NCI-H69 (cell line): ENCODE results near the gene EWSR1.

ENCODE experiments used
- DNase-seq: peaks from one replicate; lab custom pipeline; 2025; lab: John Stamatoyannopoulos, UW

Gene EWSR1

DNA sequence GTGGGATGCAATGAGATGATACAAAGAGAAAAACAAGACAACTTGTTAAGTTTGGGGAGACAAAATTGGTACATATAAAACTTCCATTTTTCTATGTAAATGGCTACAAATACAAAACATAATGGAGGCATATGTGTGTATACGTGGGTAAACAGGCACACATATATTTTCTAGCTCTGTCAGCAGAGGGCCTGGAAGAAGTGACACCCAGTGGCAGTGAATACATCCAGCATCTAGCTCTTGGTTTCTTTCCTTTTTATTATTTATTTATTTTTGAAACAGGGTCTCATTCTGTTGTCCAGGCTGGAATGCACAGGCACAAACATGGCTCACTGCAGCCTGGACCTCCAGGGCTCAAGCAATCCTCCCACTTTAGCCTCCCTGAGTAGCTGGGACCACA, 52.5 kb downstream of the EWSR1 start:
- DNase-seq, result peak; percentile 36

DNA sequence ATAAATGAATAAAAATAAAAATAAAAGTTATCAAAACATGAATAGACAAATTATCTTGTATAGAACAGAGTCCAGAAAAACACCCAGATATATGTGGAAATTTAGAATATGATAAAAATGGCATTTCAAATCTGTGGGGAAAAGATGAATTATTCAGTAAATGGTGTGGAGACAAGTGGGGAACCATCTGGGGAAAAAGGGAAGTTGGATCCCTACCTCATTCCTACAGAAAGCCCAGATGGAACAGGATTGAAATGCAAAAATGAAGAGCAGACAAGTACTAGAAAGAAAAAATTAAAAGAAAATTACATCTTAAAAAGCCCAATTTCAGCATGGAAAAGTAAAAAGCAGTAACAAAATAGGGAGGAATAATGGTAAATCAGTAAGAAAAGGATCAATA, 55.6 kb downstream of the EWSR1 start:
- no peak for DNase-seq

DNA sequence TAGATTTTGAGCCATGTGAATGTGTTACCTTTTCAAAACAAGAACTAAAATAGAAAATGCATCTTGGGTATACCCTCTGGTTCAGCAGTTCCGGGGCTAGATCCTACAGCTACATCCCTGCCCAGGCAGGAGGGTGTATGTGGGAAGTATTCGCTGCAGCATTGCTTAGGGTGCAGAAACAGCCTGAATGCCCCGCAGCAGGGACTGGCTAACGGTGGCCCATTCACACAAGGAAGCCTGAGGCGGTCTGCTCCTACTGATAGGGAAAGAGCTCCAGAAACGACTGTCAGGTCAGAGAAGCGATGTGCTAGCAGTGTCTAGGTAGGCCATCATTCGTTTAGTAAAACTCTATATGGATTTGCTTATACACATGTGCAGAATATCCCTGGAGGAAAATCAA, 57.3 kb downstream of the EWSR1 start:
- DNase-seq, result no peak

DNA sequence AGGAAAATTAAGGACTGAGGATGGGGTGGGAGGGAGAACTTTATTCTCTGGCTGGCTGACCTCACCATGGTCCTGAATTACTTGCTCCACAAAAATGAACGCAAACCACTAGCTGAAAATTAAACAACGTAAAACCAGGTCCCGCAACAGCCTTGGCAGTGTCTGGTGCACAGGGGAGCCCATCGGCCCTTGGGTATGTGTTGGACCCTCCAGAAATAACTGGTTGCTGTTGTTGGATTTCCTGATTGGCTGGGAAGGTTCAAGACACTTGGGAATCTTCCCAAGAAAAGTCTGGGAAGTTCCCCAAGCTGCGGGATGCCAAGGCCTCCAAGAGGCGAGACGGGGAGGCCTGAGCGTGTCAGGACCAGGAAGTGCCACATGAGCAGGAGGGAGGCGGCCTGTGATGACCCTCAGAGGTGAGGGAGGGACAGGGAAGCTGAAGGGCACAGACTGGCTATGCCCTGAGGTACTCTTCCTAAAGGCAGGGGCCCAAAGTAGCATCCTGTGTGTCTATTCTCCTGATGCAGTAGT, 57.8 kb downstream of the EWSR1 start:
- no peak for DNase-seq

DNA sequence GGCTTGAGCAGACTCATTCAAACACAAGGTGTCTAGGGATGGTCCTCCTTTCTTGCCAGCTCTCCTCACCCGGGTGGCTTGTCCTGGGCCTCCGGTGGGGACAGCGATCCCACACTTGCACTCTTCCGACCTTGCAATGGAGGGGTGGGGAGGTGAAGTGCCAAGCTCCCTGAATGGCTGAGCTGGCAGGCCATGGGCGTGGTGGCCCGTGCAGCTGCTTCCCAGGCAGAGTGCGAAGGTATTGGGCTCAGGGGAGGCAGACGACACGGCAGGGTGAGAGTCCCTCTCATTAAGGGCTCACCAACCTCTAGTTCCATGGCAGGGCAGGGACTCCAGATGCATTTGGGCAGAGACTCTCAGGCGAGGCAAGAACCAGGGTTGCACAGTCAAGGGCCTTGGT, 58.4 kb downstream of the EWSR1 start:
- DNase-seq, result no peak

DNA sequence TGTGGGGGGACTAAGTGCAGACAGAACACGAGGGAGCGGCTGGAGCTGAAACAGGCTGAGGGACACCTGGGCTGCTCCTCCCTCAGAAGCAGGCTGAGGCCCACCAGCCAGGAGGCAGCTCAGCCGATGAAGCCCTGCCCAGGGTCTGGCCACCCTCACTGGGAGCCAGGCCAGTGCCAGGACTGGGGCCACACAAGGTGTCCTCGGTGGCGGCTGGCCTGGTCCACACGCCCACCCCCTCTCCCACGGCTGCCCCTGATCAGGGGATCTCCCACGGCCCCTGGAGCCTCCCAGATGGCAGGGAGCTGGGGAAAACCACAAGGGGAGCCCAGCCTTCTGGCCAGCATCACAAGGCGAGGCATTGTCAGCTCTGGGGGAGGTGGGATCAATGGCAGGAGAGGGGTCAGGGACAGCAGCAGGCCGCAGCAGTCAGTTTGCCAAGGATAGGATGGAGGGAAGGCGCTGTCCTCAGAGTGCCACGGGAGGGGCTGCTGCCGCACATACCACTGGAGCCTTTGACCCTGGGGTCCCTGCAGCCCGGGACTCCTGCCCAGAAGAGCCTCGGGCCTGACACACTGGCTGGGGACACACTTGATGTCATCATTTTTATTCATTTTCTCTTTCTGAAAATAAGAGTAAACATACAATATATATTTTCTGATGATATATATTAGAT, 59.2 kb downstream of the EWSR1 start:
- DNase-seq, result no peak

DNA sequence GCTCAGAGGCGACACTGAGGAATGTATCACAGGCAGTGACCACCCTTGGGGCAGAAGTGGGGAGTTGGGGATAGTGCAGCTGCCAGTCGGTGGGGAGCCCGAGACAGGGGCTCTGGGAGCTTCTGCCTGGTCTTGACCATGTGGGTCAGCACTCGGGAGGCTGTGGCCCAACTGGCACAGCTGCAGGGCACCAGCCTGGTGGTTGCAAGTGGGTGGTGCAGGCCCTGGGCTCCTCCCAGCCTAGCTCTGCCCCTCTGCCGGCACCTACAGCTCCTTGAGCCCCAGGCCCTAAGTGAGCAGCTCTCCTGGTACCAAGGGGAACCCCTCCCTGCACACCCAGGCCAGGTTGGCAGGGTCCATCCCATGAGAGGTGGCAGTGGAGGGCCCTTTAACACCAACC, 60.0 kb downstream of the EWSR1 start:
- no peak for DNase-seq

DNA sequence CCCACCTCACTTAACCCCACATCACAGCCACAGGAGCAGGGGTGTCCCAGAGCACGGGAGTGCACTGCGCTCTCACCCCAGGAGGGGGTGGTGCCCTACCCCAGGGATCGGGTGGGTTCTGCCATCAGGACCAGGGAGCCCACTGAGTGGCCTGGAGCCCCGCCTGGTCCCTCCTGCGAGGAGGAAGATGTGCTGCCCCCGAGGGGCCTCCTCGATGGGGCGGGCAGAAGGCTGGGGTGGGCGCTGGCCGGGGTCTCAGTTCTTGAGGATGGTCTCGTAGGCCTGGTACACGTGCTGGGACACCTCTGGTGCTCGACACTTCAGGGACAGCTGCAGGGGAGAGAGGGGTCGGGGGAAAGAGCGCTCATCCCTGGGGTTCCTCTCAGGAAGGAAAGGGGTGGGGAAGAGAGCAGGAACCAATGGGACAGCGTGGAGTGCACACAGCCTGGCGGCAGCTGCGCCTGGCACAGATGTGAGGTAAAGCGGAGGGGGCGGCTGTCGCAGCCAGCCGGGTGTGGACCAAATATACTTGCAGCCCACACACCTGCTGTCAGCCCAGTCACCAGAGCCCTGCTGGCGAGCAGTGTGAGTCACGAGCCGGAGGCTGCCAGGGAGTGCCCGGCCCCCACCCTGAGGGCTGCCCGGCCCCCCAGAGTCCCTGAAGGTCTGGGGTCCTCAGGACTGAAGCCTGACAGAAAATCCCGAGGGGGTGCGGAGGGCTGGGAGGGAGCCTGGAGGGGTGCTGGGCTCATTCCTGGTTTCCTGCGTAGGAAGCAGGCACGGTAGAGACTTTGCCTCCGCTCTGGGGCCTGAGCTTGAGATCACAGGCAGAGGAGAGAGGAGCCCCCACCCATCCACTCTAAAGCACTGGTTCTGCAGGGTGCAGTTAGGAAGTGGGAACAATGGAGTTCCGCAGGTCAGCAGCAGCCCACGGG, 60.8 kb downstream of the EWSR1 start:
- DNase-seq, result no peak

DNA sequence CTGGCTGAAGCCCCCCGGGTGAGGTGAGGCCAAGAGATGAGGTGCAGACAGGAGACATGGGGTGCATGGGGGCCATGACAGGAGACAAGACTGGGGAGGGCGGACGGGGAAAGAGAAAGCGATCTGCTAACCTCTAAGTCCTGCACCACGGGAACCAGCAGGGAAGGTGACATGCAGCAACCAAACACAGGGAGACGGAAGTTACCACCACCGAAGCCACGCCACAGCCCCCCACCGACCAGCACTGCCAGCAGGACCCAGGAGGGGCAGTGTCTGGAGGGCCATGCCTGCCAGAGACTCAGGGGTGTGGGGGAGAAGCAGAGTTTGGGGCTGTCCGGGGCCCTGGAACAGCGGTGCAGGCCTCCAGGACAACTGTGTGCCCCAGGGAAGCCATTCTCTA, 61.5 kb downstream of the EWSR1 start:
- DNase-seq, result no peak

DNA sequence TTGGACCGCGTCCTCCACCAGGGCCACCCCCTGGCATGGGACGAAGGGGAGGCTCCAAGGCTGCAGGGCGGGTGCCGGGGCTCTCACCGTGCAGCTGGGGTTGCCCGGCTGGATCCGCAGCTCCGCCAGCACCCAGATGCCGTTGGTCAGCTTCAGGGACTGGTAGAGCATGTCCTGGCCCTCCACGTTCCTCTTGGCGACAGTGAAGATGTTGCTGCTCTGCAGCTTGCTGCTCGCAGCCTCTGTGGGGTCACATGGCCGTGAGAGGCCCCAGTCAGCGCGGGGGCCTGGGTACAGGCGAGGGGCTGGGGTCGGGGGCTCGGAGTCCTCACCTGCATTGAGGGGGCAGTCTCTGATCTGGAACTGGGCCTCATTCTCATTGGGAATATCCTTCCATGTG, 62.2 kb downstream of the EWSR1 start:
- DNase-seq, result no peak

DNA sequence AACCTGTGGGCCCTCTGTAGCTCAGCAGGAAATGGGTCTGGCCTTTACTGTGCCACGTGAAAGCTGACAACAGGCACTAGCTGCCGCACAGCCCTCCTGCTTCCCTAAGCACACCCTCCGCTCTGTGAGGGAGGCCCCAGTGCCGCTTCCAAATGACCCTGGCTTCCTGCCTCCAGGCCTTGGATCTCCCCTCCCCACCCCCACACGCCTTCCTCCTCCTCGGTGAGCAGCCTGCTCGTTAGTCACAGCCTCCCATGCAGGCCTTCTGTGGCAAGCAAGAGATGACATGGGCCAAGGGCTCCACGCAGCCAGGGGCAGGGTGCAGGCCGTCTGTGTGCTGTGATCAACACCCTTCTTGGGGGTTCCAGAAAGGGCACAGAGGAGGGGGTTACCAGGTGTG, 62.7 kb downstream of the EWSR1 start:
- peak; percentile 13 for DNase-seq

DNA sequence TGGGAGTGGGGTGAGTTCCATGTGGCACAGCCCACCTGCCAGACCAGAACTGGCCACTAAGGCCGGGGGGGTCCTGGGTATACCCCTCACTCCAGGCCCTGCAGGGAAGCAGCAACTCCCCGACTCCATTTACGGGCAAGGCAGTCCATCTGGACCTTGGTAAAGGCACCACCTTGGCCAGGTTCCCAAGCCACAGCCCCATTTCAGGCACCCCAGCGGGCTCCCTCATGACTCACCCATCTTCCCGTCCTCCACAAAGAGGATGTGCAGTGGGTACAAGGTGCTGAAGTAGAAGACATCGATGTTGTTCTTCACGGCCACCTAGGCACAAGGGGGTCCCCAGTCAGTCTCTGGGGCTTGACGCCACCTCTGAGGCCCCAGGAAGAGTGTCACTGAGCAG, 63.1 kb downstream of the EWSR1 start:
- DNase-seq, result no peak

DNA sequence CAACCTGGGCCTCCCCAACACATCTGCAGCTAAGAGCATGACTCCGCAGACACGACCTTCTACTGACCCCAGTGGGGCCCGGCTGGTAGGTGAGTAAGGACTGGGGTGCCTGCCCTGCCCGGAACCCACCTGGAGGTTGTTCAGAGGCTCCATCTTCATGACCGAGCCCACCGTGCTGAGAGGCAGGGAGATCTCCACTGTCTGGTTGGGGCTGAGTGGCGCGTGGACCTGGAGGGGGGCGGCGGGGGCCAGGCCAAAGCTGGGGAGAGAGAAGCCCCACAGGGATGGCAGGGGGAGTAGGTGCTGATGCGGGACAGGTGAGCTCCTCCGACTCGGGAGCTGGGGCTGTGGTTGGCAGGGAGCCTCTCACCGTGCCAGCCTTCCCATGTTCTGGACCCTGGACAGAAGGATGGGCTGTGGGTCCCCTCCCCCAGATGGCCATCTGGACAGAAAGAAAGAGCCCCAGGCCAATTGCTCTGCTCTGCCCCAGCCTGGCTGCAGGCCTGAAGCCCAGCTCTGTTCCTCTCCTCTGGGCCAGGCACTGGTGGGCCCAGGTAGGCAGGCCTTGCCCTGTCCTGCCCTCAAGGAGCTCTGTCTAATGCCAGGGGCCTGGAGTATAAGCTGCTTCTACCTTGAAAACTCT, 63.7 kb downstream of the EWSR1 start:
- no peak for DNase-seq

DNA sequence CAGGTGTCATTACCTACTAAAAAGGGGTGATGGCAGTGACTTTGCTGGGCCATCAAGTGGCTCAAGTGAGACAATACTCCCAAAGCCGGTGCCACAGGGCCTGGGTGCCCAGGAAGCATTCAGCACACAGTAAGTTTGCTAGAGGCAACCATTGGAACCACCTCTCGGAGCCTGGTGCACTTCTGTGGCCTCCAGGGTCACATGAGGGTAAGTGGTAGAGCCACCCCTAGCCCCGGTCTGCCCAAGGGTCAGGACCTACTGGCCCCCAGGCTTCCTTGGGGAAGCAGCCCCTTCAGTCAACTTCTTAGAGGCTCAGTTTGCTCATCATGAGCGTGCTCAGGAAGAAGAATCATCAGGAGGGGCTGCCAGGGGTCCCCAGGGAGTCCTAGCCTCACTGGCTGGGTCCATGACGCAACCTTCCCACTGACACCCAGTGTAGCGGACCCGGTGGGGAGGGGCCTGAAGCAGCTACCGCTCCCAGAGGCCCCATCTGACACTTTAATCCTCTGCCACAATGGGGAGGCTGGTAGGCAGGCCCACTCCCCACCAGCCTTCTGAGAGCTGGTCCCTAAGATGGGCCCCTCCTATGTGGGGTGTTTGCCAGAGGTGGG, 64.9 kb downstream of the EWSR1 start:
- no peak for DNase-seq

DNA sequence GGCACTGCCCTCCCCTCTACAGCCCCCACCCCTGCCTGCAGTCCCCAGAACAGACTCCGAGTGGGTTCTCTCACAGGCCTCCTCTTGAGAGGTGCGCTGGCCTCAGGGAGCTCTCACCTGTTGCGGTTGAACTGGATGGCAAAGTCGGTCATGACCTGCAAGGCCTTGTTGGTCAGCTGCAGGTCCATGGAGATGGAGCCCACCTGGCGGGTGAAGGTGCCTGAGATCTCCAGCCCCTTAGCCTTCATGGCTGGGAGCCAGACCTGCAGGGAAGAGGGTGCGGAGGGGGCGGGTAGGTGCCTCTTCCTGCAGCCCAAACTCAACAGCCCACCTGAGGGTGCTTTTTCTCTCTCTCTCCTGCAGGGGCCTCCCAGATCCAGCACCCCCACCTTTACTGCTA, 66.1 kb downstream of the EWSR1 start:
- DNase-seq, result no peak

DNA sequence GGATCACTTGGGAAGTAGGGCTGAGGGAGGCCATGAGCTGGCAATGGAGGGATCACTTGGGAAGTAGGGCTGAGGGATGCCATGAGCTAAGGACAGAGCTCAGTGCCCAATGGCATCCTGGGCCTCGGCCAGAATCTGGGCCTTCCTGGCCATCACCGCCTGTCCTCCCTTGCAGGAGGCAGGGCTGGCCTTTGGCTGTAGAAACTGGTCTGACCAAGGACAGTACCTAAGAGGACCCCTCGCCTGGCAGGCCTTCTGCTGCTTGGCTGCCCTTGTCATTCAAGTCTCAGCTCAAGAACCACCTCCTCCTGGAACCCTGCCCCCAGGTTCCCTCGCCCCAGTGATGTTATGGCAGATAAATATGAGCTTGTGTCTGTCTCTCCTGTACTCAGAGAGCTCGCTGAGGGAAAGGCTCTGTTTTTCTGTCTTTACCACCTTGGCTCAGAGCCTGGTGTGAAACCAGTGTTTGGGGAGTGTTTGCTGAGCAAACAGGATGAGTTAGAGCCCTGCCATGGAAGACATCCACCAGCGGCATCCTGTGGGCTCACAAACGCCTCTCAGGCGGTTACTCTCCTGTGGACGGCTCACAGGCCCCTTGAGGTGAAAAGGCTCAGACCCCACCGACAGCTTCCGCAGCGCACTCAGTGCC, 66.8 kb downstream of the EWSR1 start:
- peak; percentile 71 for DNase-seq

DNA sequence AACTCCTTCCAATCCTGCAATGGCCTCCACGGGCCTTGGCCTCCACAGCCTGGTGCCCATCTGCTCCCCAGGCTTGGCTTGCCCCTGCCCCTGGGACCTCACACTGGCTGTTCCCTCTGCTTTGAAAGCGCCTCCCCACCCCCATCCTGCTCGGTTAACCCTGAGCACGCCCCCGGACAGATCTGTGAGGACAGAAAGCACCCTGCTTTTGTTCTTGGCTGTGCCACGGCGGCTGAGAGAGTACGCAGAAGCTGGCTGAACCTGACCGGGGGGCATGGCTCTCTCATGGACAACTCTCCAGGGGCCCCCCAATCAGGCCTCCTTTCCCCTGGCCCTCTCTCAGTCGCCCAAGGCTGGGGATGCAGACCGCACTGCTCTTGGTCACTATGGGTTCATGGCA, 67.6 kb downstream of the EWSR1 start:
- DNase-seq, result no peak

DNA sequence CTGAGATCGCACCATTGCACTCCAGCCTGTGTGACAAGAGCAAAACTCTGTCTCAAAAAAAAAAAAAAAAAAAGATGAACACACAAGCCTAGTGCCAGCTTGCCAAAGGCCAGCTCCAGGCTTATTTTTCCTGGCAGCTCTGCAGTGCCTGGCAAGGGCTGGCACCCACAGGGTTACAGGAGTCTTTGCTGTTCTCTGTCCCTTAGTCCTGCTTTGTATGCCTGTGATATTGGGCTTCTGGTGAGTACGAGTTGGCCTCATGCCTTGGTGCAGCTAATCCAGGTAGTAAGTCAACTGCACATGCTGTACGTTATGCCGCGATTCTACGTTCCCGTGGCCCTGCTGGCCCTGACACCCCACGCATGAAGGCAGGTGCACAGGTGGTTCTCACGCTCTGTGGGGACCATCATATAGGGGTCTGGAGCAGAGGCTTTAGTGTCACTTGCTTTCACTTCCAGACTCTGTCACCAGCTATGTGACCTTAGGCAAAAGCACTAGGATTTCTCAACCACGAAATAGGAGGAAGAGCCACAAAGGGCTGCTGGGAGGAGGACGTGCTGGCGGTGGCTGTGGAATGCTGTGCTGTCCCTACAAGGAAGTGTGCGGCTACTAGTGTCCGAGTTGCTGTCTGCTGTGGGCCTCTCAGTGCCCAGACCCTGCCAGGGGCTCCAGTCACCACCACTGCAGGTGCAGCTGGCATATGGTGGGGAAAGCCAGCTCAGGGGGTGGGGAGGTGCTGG, 68.9 kb downstream of the EWSR1 start:
- DNase-seq, result no peak

DNA sequence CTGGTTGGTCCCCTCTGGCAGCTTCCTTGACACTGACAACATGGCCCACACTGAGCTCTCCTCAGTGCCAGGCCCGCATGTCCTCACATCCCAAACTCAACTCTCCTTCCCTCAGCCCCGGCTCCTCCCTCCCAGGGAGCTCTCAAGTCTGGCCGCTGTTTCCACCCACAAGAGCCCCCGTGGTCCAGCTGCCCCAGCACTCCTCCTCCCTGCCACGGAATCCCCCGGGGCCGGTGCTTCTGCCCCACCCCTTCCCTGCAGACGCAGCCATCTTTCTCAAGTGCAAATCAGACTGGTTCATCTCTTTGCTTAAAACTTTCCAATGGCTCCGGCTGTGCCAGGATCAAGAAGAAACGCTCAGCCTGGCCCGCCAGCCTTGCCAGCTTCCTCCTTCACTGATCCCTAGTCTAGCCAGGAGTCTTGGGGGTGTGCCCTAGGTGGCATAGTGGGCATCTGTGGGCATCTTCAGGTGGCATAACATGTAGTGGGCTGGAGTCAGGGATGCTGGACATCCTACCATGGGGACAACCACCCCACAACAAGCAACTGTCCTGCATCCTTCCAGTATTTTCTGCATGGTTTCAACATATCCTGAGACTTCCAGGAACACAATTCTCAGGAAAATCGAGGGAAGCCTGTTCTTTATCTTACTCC, 69.7 kb downstream of the EWSR1 start:
- no peak for DNase-seq

DNA sequence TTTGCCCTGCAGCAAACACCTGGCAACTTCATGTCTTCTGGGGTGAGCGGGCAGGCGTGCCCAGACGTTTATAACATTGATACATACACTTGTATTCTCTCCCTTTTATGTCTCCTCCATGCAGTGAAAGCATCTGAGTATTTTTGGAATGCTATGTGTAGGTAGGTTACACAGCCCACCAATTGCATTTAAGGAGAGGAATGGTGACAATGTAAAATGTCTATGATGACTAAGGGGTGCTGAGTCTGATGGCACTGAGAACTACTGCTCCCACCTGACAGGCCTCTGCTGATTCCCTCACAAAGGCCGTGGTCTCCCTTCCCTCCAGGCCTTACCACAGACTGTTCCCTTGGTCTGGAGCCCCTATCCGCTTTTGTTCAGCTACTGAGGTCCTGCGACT, 70.3 kb downstream of the EWSR1 start:
- no peak for DNase-seq
